HepG2 (cell line): ENCODE results near the gene TADA2A. TPM values are rescaled to one million over a fixed set of nuclear protein-coding genes. Genes with fewer than 3 reads are reported as not detected.

ENCODE experiments used
- ARID4A ChIP-seq: sonication (generic); formaldehyde crosslinking; IDR thresholded peaks from 2 replicates; pipeline ENCODE4 v1.5.0; 2020; ENCODE audit warnings: mild to moderate bottlenecking, missing genetic modification reagents, borderline replicate concordance
- CHD4 ChIP-seq: fragments of 200-600 bp; sonication (generic); IDR thresholded peaks from 2 replicates; pipeline ENCODE4 v1.7.0; 2017; ENCODE audit warnings: mild to moderate bottlenecking, low read length, borderline replicate concordance
- ETV5 ChIP-seq: IDR thresholded peaks from 2 replicates; pipeline ENCODE4 v1.6.1; 2018; ENCODE audit warnings: missing biosample characterization, missing genetic modification reagents, inconsistent platforms, borderline replicate concordance
- FOXP1 ChIP-seq, 2 experiments: fragments of 450-650 bp in 1 of 2; IDR thresholded peaks; 2 replicates each; pipeline ENCODE4 v1.6.1; 2017 to 2018; ENCODE audit warnings: antibody characterized with exemption in 1 of 2
- HDAC2 ChIP-seq: sonication (generic); formaldehyde crosslinking; IDR thresholded peaks from 2 replicates; pipeline ENCODE4 v1.4.0; 2020; ENCODE audit warnings: missing genetic modification reagents
- KDM1A ChIP-seq: IDR thresholded peaks from 2 replicates; pipeline ENCODE4 v1.6.1; 2016; ENCODE audit warnings: missing compliant biosample characterization
- KLF9 ChIP-seq: IDR thresholded peaks from 2 replicates; pipeline ENCODE4 v1.6.1; 2016; ENCODE audit warnings: low read depth
- MIXL1 ChIP-seq: IDR thresholded peaks from 2 replicates; pipeline ENCODE4 v1.6.1; 2016
- MYC ChIP-seq: sonication (generic); formaldehyde crosslinking; IDR thresholded peaks from 2 replicates; pipeline ENCODE4 v1.9.0; 2021; ENCODE audit warnings: missing genetic modification reagents, borderline replicate concordance
- SALL1 ChIP-seq: sonication (generic); formaldehyde crosslinking; IDR thresholded peaks from 2 replicates; pipeline ENCODE4 v1.8.0; 2022; ENCODE audit warnings: mild to moderate bottlenecking, missing genetic modification reagents
- SIN3A ChIP-seq: IDR thresholded peaks from 2 replicates; pipeline ENCODE4 v1.6.1; 2011; ENCODE audit warnings: low read depth, mild to moderate bottlenecking, control low read depth, low read length, borderline replicate concordance
- ZFP91 ChIP-seq: sonication (generic); formaldehyde crosslinking; IDR thresholded peaks from 2 replicates; pipeline ENCODE4 v1.9.0; 2022; ENCODE audit warnings: missing genetic modification reagents, mild to moderate bottlenecking, borderline replicate concordance
- ZFX ChIP-seq: sonication (generic); formaldehyde crosslinking; IDR thresholded peaks from 2 replicates; pipeline ENCODE4 v1.4.0; 2020; ENCODE audit warnings: mild to moderate bottlenecking, low read depth, missing genetic modification reagents, moderate library complexity
- ZGPAT ChIP-seq: IDR thresholded peaks from 2 replicates; pipeline ENCODE4 v1.6.1; 2016; ENCODE audit warnings: mild to moderate bottlenecking
- ZNF687 ChIP-seq: sonication (generic); formaldehyde crosslinking; IDR thresholded peaks from 2 replicates; pipeline ENCODE4 v1.5.1; 2020; ENCODE audit warnings: mild to moderate bottlenecking, missing genetic modification reagents, moderate library complexity
- polyA plus RNA-seq, 8 experiments: library from polyadenylated mRNA; depleted of rRNA in 3 of 8; stranded (reverse) in 7 of 8; unstranded in 1 of 8; fragments of >200 nt; fragmentation: Illumina TruSeq in 4 of 8; extraction: Trizol in 4 of 8; gene quantifications; 2 replicates each; pipeline versions ENCODE4 v1.2.1 to v1.2.3, GENCODE V29; 2011 to 2016; ENCODE audit warnings: low read depth in 4 of 8, missing spikeins in 1 of 8, mixed read lengths in 1 of 8; ENCODE audit not compliant: insufficient read depth in 1 of 8
- total RNA-seq, 5 experiments: library from RNA; depleted of rRNA; stranded (reverse); fragments of >200 nt; fragmentation: Illumina TruSeq; extraction: Trizol; gene quantifications; 2 replicates each; pipeline ENCODE4 v1.2.3, GENCODE V29; 2016; ENCODE audit warnings: low read depth in 1 of 5
- TF ChIP-seq, protein P1 (sequence below): IDR thresholded peaks from 2 replicates; pipeline ENCODE4 v1.6.1; 2016; ENCODE audit warnings: low read depth, borderline replicate concordance

Gene TADA2A
- total and polyA plus RNA-seq, 2 of the 13 experiments (the other 11 are each of a cell fraction or from before 2014, with no cell fraction given), result 8.0 to 14.0 TPM

DNA sequence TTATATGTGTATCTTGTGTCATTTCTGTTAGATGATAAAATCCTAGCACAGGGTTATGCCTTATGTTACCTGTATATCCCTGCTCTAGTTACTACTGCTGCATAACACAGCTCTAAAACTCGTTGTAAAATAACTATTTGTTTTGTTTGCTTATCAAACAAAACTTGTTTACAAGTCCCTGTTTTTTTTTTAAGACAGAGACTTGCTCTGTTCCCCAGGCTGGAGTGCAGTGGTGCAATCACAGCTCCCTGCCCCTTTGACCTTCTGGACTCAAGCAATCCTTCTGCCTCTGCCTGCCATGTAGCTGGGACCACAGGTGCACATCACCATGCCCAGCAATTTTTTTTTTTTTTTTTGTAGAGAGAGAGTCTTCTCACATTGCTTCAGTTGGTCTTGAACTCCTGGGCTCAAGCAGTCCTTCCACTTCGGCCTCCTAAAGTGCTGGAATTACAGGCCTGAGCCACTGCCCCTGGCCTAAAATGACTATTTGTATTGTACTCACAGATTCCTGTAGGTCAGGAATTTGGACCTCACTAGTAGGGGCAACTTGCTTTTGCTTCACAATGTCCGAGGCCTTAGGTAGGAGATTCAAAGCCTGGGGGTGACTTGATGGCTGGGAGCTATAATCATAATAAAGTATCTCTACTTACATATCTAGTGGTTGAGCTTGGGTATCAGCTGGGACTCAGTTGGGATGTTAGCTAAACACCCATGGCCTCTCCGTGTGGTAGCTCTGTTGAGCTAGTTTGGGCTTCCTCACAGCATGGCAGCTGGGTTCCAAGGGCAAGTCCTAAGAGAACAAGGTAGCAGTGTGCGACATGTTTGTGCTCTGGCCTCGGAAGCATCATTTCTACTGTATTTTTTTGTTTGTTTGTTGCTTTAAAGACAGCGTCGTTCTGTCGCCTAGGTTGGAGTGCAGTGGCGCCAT lies 95.6 kb downstream of the TADA2A start (continued):
- TF ChIP-seq HDAC2 (CRISPR knock-in tag) (peak; percentile 82), ZNF687 (CRISPR knock-in tag) (peak; percentile 11; the same call in 1 of the 2 replicates), SIN3A (no peak), ZGPAT (peak; percentile 88), FOXP1 (IDR thresholded peaks at IDR 0.05) (peak; percentile 96), FOXP1 (CRISPR knock-in tag; IDR thresholded peaks at IDR 0.05) (peak; percentile 97), ZFX (CRISPR knock-in tag) (peak; percentile 36), MYC (CRISPR knock-in tag) (peak; percentile 60; the same call in 1 of the 2 replicates), CHD4 (peak; percentile 66; the same call in 1 of the 2 replicates), MIXL1 (0 out of 2 replicates have a peak, but pooled peaks have one; percentile 47), ZFP91 (CRISPR knock-in tag) (no peak), KDM1A (CRISPR knock-in tag) (0 out of 2 replicates have a peak, but pooled peaks have one; percentile 14), KLF9 (0 out of 2 replicates have a peak, but pooled peaks have one; percentile 54), ETV5 (CRISPR knock-in tag) (peak; percentile 28; the same call in 1 of the 2 replicates), SALL1 (CRISPR knock-in tag) (peak; percentile 81), ARID4A (peak; percentile 55; the same call in 1 of the 2 replicates)
- TF ChIP-seq, protein P1, sequence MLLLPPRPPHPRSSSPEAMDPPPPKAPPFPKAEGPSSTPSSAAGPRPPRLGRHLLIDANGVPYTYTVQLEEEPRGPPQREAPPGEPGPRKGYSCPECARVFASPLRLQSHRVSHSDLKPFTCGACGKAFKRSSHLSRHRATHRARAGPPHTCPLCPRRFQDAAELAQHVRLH, result peak; percentile 69; the same call in 1 of the 2 replicates
